Stimulated activated CD4-positive, alpha-beta T cell treated with anti-CD3 and anti-CD28 coated beads, TNF-alpha, amount 100 ng/mL, for 4 hours (primary cell): ENCODE measurements around the gene TACC3.
"Not testable (repeated sequence)": the region's sequence is repeated elsewhere in the genome, so short reads cannot be mapped to it uniquely, and the experiment has no call there.

Experiments used
- DNase-seq, 3 experiments: peaks; one replicate each; pipeline ENCODE4 v3.0.0-alpha.2; 2020; ENCODE audit warnings: low read depth in 3 of 3

Gene TACC3

GRCh38 chr4:1721003-1721665 is at the start of gene TACC3, which contains the start of gene TMEM129:
Gene TACC3 (plus strand): TSS chr4:1721521. CDS start chr4:1723422, 1,901 bp downstream.
Gene TMEM129 (minus strand): TSS chr4:1721323. CDS start chr4:1720837, 486 bp downstream.
- peak; percentile 88 to 90 (median 88) for DNase-seq

- no peak for DNase-seq
Observed at GRCh38 chr4:1673671-1674070, 47.6 kb upstream of the TACC3 start.

- no peak for DNase-seq
Observed at GRCh38 chr4:1674682-1675081, 46.6 kb upstream of the TACC3 start.

- DNase-seq, result no peak
Observed at GRCh38 chr4:1675136-1675801, 46.1 kb upstream of the TACC3 start.

- no peak for DNase-seq
Observed at GRCh38 chr4:1675802-1676137, 45.6 kb upstream of the TACC3 start.

GRCh38 chr4:1676605-1677525 is 44.5 kb upstream of the TACC3 start:
- DNase-seq, result no peak

GRCh38 chr4:1678244-1678643 is 43.1 kb upstream of the TACC3 start:
- DNase-seq, result no peak

- no peak for DNase-seq
Observed at GRCh38 chr4:1682860-1683259, 38.5 kb upstream of the TACC3 start.

GRCh38 chr4:1683261-1683735 is 38.0 kb upstream of the TACC3 start:
- DNase-seq, result no peak

- peak in 2 of 3 experiments; percentile 17 to 18 for DNase-seq
Observed at GRCh38 chr4:1683736-1684505, 37.4 kb upstream of the TACC3 start, which contains the start of gene FAM53A. Gene FAM53A (minus strand): TSS chr4:1684313. CDS start chr4:1668741, 15,572 bp downstream.

GRCh38 chr4:1684506-1685234 is 36.7 kb upstream of the TACC3 start:
- DNase-seq, result peak; percentile 86 to 98 (median 88)

GRCh38 chr4:1685235-1686150 is 35.8 kb upstream of the TACC3 start:
- no peak for DNase-seq

GRCh38 chr4:1686440-1687036 is 34.8 kb upstream of the TACC3 start:
- no peak for DNase-seq

GRCh38 chr4:1690698-1691097 is 30.6 kb upstream of the TACC3 start:
- DNase-seq, result no peak

GRCh38 chr4:1691737-1692373 is 29.5 kb upstream of the TACC3 start:
- no peak for DNase-seq

- peak; percentile 52 to 66 (median 61) for DNase-seq
Observed at GRCh38 chr4:1693131-1693896, 28.0 kb upstream of the TACC3 start.

- DNase-seq, result no peak
Observed at GRCh38 chr4:1695913-1696312, 25.4 kb upstream of the TACC3 start.

- not testable (repeated sequence) for DNase-seq
Observed at GRCh38 chr4:1701671-1702070, 19.6 kb upstream of the TACC3 start.
